NCI-H2196 treated with DMSO at 0.1 percent for 48 hours (cell line): Measurements from ENCODE around the gene PHLDB2.

ENCODE experiments used
- DNase-seq: peaks from one replicate; lab custom pipeline; 2025; ENCODE audit not compliant: unreplicated experiment; lab: John Stamatoyannopoulos, UW

The PHLDB2 gene

DNA sequence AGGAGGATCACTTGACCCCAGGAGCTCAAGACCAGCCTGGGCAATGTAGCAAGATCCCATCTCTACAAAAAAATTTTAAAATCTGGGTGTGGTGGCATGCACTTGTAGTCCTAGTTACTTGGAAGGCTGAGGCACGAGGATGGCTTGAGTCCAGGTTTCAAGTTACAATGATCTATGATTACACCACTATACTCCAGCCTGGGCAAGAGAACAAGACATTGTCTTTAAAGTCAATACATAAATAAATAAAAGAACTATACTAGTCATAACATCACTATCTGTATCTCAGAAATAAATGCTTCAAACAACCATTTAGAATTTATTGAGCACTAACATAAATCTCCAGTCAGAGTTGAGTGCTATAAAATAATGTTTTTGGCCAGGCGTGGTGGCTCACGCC is 8.5 kb upstream of the PHLDB2 start:
- no peak for DNase-seq

- DNase-seq = no peak
Observed at GRCh38 chr3:111851511-111851954, 7.5 kb upstream of the PHLDB2 start.

- DNase-seq = no peak
Observed at GRCh38 chr3:111852540-111852939, 6.5 kb upstream of the PHLDB2 start.

DNA sequence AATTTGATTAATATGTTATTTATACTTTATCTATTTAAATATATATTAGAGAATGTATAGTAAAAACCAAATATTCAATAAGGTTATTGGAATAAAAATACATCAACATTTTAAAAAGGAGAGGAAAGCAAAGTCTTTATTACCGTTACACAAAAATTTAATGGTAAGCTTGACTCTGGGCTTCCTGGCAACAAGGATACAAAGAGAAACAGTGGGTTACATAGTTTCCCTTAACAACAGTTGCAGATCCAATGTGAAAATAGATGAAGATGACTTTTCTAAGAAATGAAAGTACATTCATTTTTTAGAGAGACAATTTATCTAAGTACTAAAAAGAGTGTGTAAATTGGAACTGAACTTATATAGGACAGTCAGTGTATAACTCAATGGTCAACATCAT is 6.0 kb upstream of the PHLDB2 start:
- DNase-seq = no peak

- no peak for DNase-seq
Observed at GRCh38 chr3:111854990-111855389, 4.1 kb upstream of the PHLDB2 start.

GRCh38 chr3:111856501-111856900 is 2.6 kb upstream of the PHLDB2 start:
- DNase-seq = no peak

- DNase-seq = no peak
Observed at GRCh38 chr3:111857474-111857873, 1.6 kb upstream of the PHLDB2 start.

GRCh38 chr3:111858642-111859041 is 423 bp upstream of the PHLDB2 start:
- DNase-seq = no peak

DNA sequence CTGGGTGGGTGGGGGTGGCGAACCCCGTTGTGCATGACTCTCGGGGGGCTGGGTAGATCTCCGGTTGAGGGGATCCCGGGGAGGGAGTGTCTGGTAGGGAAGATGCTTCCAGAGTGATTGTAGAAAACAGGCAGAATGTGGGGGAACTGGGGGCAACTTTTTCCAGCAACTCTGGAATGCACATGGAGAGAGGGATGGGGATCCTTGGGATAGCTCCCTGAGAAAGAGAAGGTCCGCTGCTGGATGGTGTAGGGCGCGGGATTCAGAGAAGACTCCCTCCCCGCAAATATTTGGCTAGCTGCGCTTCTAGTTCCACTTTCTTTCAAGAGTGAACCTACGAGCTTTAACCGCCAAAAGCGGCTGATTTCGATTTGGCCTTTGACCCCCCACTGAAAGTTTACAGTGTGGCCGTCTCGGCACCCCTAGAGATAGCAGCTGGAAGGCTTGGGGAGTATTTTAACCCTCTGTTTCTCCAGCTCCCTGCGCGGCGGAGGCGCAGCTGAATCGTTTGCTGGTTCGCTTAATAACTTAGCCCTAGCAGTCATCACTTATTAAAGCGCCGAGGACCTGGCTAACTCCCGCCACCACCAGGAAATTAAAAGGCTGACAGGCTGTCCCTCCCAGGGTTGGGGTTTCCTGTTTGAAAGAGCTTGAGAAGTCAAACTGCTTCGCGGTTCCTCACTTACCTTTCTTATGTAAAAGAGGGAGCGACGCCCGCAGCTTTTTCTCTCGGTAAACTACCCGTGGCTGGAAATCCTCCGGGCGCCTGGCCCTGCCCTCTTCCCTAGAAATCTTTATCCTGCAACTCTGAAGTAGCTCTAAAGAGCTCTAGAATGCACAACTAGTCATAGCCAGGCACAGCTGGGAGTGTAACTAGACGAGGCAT is 1.2 kb downstream of the PHLDB2 start:
- DNase-seq = peak; percentile 84

DNA sequence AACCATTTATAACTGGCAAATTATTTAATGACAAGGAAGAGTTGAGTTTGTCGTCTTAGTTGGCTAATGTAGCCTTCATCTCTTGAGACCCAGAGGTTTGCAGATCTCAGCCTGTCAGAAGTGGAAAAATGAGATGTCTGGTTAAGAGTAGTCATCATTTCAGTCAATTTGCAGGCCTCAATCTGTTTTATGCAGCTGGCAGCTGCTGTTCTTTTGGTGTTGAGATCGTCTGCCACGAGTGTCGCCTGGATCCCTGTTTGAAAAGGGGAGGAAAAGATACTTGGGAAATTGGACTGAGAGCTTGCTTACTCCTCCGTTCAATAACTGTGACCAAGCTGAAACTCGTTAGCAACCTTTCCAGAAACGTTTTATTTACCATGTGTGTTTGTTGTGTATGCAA is 2.3 kb downstream of the PHLDB2 start:
- no peak for DNase-seq

DNA sequence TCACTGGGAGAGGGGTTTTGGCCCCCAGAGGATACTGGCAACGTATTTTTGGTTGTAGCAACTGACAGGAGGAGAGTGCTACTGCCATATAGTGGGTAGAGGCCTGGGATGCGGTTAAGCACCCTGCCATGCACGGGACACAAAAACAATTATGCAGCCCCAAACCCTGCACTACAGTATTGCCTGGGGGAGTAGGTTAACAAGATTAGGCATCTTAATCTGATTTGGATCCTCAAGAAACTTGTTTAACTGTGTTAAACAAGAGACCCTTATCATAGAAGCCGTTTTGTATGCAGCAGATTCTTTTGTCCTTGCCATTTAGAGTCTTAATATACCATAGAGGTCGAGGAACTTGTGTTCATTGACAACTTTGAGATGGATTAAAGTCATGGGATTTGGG is 3.4 kb downstream of the PHLDB2 start:
- DNase-seq = no peak

DNA sequence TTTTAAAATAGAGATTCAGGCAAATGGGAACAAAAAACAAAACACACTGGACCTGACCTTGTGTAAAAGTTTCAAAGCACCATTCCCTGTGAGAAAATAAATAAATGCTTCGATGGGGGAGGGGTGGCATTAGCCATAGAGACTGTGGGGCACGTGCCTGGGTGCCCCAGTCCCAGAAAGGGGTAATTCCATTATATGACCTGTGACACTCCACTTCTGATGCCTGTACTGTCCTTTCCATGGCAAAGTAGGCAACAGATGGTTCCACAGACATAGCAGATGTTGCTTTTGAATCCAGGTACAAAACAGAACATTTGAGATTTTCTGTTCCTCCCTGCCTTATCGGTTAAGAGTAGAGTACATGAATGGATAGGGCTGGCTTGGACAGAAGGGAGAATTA is 3.9 kb downstream of the PHLDB2 start:
- DNase-seq = no peak

DNA sequence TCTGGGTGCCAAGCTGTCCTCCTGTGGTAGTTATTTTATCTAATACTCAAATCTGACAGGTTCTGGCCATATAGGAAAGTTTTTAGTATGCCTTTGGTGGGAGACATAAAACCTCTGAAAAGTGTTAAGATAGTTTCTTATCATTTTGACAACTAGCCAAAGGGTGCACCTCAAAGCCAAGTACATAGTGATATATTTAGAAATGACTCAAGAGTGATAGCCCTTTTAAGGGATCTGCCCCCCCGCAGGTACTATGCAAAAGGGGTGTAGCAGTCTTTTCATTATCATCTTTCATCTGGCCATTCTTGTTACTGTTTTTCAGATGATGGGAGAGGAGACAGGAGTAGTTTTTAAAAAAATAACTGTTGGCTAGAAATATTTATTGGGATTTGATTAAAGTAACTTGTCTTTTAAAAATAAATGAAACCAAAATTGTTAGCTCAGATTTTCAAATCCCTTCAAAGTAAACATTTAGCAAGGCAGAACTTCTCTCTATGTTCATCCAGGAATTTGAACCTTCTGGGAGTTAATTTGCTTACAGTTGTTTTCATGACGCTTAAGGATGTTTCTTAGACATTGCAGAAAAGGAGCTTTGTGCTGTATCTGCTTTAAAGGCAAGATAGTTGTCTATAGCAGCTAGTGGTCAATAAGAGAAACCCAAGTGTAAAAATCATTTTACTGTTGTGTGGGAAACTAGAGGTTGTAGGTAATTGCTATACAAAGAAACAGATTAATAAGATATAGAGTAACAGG is 5.1 kb downstream of the PHLDB2 start:
- no peak for DNase-seq

GRCh38 chr3:111864821-111865656 is 6.0 kb downstream of the PHLDB2 start:
- DNase-seq = peak; percentile 14

DNA sequence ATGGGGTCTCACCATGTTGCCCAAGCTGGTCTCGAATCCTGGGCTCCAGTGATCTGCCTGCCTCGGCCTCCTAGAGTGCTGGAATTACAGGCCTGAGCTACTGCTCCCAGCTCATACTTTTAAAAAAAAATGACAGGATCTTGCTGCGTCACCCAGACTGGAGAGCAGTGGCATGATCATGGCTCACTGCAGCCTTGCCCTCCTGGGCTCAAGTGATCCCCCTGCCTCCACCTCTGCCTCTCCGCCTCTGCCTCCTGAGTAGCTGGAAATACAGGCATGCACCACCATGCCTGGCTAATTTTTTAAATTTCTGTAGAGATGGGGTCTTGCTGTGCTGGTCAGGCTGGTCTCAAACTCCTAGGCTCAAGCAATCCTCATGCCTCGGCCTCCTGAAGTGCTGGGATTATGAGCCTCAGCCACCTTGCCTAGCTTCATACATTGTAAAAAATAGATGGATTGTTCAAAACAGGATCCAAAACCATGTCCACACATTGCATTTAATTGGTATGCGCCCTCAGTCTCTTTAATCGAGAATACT is 8.9 kb downstream of the PHLDB2 start:
- DNase-seq = no peak

DNA sequence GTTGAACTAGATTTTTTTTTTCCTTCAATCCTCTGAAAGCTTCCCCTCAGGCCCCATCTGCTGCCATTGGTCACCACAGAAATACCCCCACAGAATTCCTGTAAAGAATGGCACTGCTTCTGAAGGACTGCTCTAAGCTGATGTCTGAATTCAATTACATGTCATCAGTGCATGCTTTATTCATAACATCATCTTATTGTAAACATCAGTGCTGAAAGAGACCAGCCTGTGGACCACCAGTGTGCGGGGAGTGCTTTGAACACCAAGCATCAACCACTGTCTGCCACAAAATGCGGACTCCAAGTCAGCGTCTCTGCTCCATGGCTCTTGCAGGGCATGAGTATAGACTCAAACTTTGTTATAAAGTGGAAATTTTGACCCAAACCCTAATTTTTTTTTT is 11.6 kb downstream of the PHLDB2 start:
- no peak for DNase-seq

- no peak for DNase-seq
Observed at GRCh38 chr3:111871809-111872623, 13.0 kb downstream of the PHLDB2 start.

DNA sequence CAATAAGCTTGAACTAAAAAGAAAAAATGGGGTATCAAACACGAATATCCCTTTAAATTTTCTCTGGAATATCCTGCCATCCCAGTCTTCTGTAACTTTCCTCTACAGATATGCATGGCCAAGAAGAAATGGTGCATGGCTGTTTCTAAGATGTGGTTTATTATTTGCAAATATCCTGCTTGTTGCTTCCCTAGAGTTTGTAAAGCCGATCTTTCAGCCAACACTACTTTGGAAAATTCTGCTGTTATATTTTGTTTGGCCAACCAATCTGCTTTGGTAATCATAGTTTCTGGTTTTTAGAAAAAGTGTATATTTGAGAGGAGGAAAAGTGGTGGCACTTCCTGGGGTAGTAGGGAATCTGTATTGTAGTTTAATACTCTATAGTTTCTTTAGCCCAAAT is 13.9 kb downstream of the PHLDB2 start:
- DNase-seq = no peak

GRCh38 chr3:111874177-111874820 is 15.2 kb downstream of the PHLDB2 start:
- no peak for DNase-seq

DNA sequence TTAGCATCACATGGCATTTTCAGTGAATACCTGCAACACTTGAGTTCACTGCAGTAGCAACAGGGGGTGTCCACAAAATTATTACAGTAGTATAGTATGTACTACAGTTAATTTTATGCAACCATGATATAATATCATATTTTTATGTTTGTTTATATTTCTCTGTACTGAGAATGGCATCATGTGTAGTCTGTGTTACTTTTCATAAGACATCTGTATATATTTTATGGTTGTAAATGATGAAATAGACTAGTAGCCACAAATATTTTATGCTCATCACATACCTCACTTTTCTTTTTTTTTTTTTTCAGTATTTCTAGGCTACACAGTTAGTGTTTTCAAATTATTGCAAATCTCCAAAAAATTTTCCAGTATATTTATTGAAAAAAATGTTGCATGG is 22.4 kb downstream of the PHLDB2 start:
- DNase-seq = no peak
